ENCODE measurements around the gene ARMS2. TPM values are rescaled to one million over a fixed set of nuclear protein-coding genes. Genes with fewer than 3 reads are reported as not detected.

Gene ARMS2
- total RNA-seq, 1 donor: not detected

DNA sequence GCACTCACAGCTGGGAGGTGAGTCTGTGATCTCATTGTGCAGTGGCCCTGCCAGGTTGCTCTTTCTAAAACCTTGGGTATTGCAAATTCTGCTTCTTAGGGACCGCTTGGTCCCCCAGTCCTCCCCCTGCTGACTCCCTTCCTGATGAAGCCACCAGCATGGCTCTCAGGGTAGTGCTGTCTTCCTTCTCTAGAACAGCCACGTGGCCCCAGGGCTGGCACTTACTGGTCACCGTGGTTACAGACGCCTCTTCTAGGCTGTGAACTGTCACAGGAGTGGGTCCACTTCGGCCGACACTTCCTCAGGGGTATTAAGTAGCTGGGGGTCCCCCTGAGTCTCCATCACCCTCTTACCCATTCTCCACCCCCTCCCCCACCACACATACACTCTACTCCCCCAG lies 4.2 kb downstream of the ARMS2 start:
- Histone ChIP-seq H3K4me3 (ENCODE audit: insufficient read depth, low read length) (no peak overlapping the region), H3K9me3 (ENCODE audit: low read depth, low read length) (no peaks in the 10 kb centered on the region), H4K20me1 (ENCODE audit: insufficient read depth, low read length) (peaks cover 12% of the 10 kb centered on the region), H3K27ac (ENCODE audit: low read depth, low read length) (no peak overlapping the region), H3K36me3 (ENCODE audit: insufficient read depth, low read length) (no peaks in the 10 kb centered on the region), H2AFZ (ENCODE audit: low read length) (no peak overlapping the region), H3K4me1 (ENCODE audit: insufficient read depth, low read length) (peaks cover 11% of the 10 kb centered on the region), H3K4me2 (ENCODE audit: insufficient read depth, low read length) (no peak overlapping the region), H3K27me3 (ENCODE audit: insufficient read depth, low read length) (peaks cover 8% of the 10 kb centered on the region), H3K79me2 (ENCODE audit: insufficient read depth, low read length) (peaks cover 9% of the 10 kb centered on the region)
- TF ChIP-seq, protein P1, sequence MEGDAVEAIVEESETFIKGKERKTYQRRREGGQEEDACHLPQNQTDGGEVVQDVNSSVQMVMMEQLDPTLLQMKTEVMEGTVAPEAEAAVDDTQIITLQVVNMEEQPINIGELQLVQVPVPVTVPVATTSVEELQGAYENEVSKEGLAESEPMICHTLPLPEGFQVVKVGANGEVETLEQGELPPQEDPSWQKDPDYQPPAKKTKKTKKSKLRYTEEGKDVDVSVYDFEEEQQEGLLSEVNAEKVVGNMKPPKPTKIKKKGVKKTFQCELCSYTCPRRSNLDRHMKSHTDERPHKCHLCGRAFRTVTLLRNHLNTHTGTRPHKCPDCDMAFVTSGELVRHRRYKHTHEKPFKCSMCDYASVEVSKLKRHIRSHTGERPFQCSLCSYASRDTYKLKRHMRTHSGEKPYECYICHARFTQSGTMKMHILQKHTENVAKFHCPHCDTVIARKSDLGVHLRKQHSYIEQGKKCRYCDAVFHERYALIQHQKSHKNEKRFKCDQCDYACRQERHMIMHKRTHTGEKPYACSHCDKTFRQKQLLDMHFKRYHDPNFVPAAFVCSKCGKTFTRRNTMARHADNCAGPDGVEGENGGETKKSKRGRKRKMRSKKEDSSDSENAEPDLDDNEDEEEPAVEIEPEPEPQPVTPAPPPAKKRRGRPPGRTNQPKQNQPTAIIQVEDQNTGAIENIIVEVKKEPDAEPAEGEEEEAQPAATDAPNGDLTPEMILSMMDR (IDR thresholded peaks at IDR 0.05; ENCODE audit: extremely low read depth, low read depth, low read length): no peak
- DNase-seq (ENCODE audit: insufficient read length, low spot score, missing footprints): no peak

DNA sequence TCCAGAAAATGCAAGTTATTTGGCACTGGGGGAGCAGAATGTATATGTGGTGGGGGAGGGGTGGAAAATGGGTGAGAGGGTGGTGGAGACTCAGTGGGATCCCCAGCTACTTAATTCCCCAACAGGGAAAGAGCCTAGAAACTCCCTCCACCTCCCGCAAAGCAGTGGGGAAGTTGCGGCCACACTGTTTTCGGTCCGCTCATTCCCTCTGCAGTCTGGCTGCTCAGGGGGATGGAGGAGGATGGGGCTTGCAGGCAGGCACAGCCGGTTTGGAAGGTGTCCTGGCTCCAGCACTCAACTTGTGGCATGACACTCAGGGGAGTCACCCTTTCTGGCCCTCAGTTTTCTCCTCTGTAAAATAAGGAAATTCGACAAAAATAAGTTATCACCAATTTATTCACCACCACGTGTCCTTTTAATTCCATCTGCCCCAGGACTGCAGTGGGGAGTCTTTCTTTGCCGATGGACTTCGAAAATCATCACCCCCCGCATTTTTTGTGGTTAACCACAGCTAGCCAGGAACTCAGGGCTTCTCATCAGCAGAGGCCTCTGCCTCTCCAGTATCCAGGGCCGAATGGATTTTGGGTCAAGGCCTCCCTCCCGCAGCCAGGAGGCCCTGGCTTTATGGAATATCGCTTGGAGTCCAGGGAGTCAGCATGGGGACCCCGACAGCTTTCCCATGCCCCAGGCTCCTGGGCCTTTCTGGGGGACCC lies 5.3 kb downstream of the ARMS2 start:
- H3K9me3 ChIP-seq (ENCODE audit: low read depth, low read length): no peaks in the 10 kb centered on the region
- H3K79me2 ChIP-seq (ENCODE audit: insufficient read depth, low read length): peaks cover 20% of the 10 kb centered on the region
- H3K36me3 ChIP-seq (ENCODE audit: insufficient read depth, low read length): no peaks in the 10 kb centered on the region
- H3K27ac ChIP-seq (ENCODE audit: low read depth, low read length): no peak overlapping the region
- peak; percentile 89 for DNase-seq (ENCODE audit: insufficient read length, low spot score, missing footprints)
- peaks cover 23% of the 10 kb centered on the region for H4K20me1 ChIP-seq (ENCODE audit: insufficient read depth, low read length)
- H3K4me3 ChIP-seq (ENCODE audit: insufficient read depth, low read length): no peak overlapping the region
- H3K4me1 ChIP-seq (ENCODE audit: insufficient read depth, low read length): peaks cover 14% of the 10 kb centered on the region
- no peak overlapping the region for H2AFZ ChIP-seq (ENCODE audit: low read length)
- no peak overlapping the region for H3K4me2 ChIP-seq (ENCODE audit: insufficient read depth, low read length)
- H3K27me3 ChIP-seq (ENCODE audit: insufficient read depth, low read length): peaks cover 8% of the 10 kb centered on the region
- TF ChIP-seq, protein P1 (IDR thresholded peaks at IDR 0.05; ENCODE audit: extremely low read depth, low read depth, low read length): no peak

DNA sequence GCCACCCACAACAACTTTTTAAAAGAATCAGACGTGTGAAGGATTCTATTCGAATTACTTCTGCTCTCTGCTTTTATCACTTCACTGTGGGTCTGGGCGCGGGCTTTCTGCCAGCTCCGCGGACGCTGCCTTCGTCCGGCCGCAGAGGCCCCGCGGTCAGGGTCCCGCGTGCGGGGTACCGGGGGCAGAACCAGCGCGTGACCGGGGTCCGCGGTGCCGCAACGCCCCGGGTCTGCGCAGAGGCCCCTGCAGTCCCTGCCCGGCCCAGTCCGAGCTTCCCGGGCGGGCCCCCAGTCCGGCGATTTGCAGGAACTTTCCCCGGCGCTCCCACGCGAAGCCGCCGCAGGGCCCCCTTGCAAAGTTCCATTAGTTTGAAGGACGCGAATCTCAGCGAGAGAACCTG lies 6.4 kb downstream of the ARMS2 start:
- H3K27ac ChIP-seq (ENCODE audit: low read depth, low read length): no peak overlapping the region
- peaks cover 8% of the 10 kb centered on the region for H3K27me3 ChIP-seq (ENCODE audit: insufficient read depth, low read length)
- DNase-seq (ENCODE audit: insufficient read length, low spot score, missing footprints): peak; percentile 31
- peak overlapping the region; percentile 72 for H2AFZ ChIP-seq (ENCODE audit: low read length)
- H3K9me3 ChIP-seq (ENCODE audit: low read depth, low read length): no peaks in the 10 kb centered on the region
- peaks cover 31% of the 10 kb centered on the region for H3K79me2 ChIP-seq (ENCODE audit: insufficient read depth, low read length)
- H4K20me1 ChIP-seq (ENCODE audit: insufficient read depth, low read length): peaks cover 31% of the 10 kb centered on the region
- H3K36me3 ChIP-seq (ENCODE audit: insufficient read depth, low read length): no peaks in the 10 kb centered on the region
- H3K4me2 ChIP-seq (ENCODE audit: insufficient read depth, low read length): peak overlapping the region; percentile 80
- H3K4me3 ChIP-seq (ENCODE audit: insufficient read depth, low read length): peak overlapping the region; percentile 85
- TF ChIP-seq, protein P1 (IDR thresholded peaks at IDR 0.05; ENCODE audit: extremely low read depth, low read depth, low read length): no peak
- H3K4me1 ChIP-seq (ENCODE audit: insufficient read depth, low read length): peaks cover 14% of the 10 kb centered on the region

DNA sequence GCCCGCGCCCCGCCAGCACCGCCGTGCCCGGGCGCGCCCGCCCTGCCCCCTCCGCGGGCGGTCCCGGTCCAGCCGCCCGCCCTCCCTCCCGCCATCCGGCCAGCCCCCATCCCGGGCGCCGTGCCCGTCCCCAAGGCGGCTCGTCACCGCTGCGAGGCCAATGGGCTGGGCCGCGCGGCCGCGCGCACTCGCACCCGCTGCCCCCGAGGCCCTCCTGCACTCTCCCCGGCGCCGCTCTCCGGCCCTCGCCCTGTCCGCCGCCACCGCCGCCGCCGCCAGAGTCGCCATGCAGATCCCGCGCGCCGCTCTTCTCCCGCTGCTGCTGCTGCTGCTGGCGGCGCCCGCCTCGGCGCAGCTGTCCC lies 6.9 kb downstream of the ARMS2 start, which contains the start of gene HTRA1:
TSS of gene HTRA1 (plus strand) at position 187 of the 362 bp plus-strand sequence. CDS start at position 287, 100 bp downstream.
- DNase-seq (ENCODE audit: insufficient read length, low spot score, missing footprints): peak; percentile 98
- Histone ChIP-seq H2AFZ (ENCODE audit: low read length) (peak within 1 kb of the TSS; percentile 88), H3K9me3 (ENCODE audit: low read depth, low read length) (no peaks in the 10 kb centered on the region), H3K4me2 (ENCODE audit: insufficient read depth, low read length) (peak within 1 kb of the TSS; percentile 83), H3K4me3 (ENCODE audit: insufficient read depth, low read length) (peak within 1 kb of the TSS; percentile 85), H3K27ac (ENCODE audit: low read depth, low read length) (peak within 1 kb of the TSS; percentile 60), H3K79me2 (ENCODE audit: insufficient read depth, low read length) (peaks cover 34% of the 10 kb centered on the region), H3K4me1 (ENCODE audit: insufficient read depth, low read length) (peaks cover 14% of the 10 kb centered on the region), H4K20me1 (ENCODE audit: insufficient read depth, low read length) (peaks cover 31% of the 10 kb centered on the region), H3K27me3 (ENCODE audit: insufficient read depth, low read length) (peaks cover 8% of the 10 kb centered on the region), H3K36me3 (ENCODE audit: insufficient read depth, low read length) (no peaks in the 10 kb centered on the region)
- TF ChIP-seq, protein P1 (IDR thresholded peaks at IDR 0.05; ENCODE audit: extremely low read depth, low read depth, low read length): no peak
